ENCODE measurements around the gene HECTD3. TPM values are rescaled to one million over a fixed set of nuclear protein-coding genes. Genes with fewer than 3 reads are reported as not detected.

Gene HECTD3
- total and polyA plus RNA-seq, 9 of the 15 experiments (the other 6 are each of a cell fraction or from before 2014, with no cell fraction given), result 6.3 to 50.8 (median 18.9) TPM

DNA sequence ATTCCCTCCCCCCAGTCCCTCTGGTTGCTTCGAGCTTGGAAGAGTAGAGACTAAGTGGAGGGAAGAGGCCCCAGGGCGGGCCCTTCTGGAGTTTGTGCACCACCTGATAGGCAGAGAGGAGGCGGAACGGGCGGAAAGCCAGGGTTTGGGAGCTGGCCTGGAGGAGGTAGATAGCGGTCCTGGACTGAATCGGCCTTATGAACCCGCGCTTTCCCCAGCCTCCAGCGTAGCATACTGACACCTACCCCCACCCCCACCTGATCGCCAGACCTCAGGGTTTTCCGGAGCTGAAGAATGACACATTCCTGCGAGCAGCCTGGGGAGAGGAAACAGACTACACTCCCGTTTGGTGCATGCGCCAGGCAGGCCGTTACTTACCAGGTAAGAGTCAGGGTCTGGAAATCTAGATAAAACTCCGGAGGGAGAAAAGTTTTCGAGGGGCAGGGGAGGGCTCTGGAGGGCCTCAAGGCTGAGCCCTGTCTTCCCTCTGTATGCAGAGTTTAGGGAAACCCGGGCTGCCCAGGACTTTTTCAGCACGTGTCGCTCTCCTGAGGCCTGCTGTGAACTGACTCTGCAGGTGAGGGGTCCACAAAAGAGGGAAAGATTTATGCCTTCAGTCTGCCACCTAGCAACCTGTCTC, 1.6 kb upstream of the HECTD3 start (continued):
- TF ChIP-seq MTA3 (IDR thresholded peaks at IDR 0.05; ENCODE audit: borderline replicate concordance) (peak; percentile 70), GTF2A2 (tag; IDR thresholded peaks at IDR 0.05) (no peak), RHOXF2B (CRISPR knock-in tag; conservative IDR thresholded peaks at IDR 0.05) (no peak), JUN (IDR thresholded peaks at IDR 0.05; ENCODE audit: borderline replicate concordance, low read depth, low read length) (peak; percentile 65; the same call in 1 of the 2 replicates), JUN (CRISPR knock-in tag; IDR thresholded peaks at IDR 0.05; ENCODE audit: borderline replicate concordance) (no peak), HDAC2 (IDR thresholded peaks at IDR 0.05) (0 out of 2 replicates have a peak, but pooled peaks have one; percentile 52), SMAD1 (IDR thresholded peaks at IDR 0.05; ENCODE audit: low read depth, low read length, partially characterized antibody) (no peak), TCF3 (CRISPR knock-in tag; IDR thresholded peaks at IDR 0.05) (peak; percentile 98), WHSC1 (IDR thresholded peaks at IDR 0.05; ENCODE audit: low read length) (no peak), ZNF23 (CRISPR knock-in tag; IDR thresholded peaks at IDR 0.05) (no peak), CBFA2T2 (conservative IDR thresholded peaks at IDR 0.05) (peak; percentile 98), TBL1XR1 (IDR thresholded peaks at IDR 0.05; ENCODE audit: low read length in 2 of 2) (peak; percentile 96), RCOR1 (IDR thresholded peaks at IDR 0.05; ENCODE audit: borderline replicate concordance in 1 of 2, low read depth in 2 of 2, low read length in 2 of 2) (peak; percentile 66 to 96), GABPB2 (CRISPR knock-in tag; conservative IDR thresholded peaks at IDR 0.05) (no peak), BMI1 (IDR thresholded peaks at IDR 0.05; ENCODE audit: low read length) (no peak), PHF21A (IDR thresholded peaks at IDR 0.05; ENCODE audit: borderline replicate concordance, low read depth) (0 out of 2 replicates have a peak, but pooled peaks have one; percentile 27), RB1 (IDR thresholded peaks at IDR 0.05; ENCODE audit: low read depth) (peak; percentile 97)
- TF ChIP-seq, protein P1, sequence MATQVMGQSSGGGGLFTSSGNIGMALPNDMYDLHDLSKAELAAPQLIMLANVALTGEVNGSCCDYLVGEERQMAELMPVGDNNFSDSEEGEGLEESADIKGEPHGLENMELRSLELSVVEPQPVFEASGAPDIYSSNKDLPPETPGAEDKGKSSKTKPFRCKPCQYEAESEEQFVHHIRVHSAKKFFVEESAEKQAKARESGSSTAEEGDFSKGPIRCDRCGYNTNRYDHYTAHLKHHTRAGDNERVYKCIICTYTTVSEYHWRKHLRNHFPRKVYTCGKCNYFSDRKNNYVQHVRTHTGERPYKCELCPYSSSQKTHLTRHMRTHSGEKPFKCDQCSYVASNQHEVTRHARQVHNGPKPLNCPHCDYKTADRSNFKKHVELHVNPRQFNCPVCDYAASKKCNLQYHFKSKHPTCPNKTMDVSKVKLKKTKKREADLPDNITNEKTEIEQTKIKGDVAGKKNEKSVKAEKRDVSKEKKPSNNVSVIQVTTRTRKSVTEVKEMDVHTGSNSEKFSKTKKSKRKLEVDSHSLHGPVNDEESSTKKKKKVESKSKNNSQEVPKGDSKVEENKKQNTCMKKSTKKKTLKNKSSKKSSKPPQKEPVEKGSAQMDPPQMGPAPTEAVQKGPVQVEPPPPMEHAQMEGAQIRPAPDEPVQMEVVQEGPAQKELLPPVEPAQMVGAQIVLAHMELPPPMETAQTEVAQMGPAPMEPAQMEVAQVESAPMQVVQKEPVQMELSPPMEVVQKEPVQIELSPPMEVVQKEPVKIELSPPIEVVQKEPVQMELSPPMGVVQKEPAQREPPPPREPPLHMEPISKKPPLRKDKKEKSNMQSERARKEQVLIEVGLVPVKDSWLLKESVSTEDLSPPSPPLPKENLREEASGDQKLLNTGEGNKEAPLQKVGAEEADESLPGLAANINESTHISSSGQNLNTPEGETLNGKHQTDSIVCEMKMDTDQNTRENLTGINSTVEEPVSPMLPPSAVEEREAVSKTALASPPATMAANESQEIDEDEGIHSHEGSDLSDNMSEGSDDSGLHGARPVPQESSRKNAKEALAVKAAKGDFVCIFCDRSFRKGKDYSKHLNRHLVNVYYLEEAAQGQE (IDR thresholded peaks at IDR 0.05; ENCODE audit: borderline replicate concordance), result peak; percentile 59; the same call in 1 of the 2 replicates
- TF ChIP-seq, protein P1 (CRISPR knock-in tag; IDR thresholded peaks at IDR 0.05; ENCODE audit: low read depth), result no peak
- TF ChIP-seq, protein P2, sequence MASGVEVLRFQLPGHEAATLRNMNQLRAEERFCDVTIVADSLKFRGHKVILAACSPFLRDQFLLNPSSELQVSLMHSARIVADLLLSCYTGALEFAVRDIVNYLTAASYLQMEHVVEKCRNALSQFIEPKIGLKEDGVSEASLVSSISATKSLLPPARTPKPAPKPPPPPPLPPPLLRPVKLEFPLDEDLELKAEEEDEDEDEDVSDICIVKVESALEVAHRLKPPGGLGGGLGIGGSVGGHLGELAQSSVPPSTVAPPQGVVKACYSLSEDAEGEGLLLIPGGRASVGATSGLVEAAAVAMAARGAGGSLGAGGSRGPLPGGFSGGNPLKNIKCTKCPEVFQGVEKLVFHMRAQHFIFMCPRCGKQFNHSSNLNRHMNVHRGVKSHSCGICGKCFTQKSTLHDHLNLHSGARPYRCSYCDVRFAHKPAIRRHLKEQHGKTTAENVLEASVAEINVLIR (CRISPR knock-in tag; IDR thresholded peaks at IDR 0.05), result 0 out of 2 replicates have a peak, but pooled peaks have one; percentile 10
